Activated T-helper 9 cell treated with anti-CD3 and anti-CD28 coated beads, Interleukin-2, amount 50 U/mL, for 16 hours (primary cell): Measurements from ENCODE around the gene MED26.
A peak's percentile ranks its signal among the peaks of the same experiment; 100 is the strongest.

Experiments
- DNase-seq: peaks from one replicate; pipeline ENCODE4 v3.0.0-alpha.2; 2020; ENCODE audit warnings: low read depth

MED26 gene

DNA sequence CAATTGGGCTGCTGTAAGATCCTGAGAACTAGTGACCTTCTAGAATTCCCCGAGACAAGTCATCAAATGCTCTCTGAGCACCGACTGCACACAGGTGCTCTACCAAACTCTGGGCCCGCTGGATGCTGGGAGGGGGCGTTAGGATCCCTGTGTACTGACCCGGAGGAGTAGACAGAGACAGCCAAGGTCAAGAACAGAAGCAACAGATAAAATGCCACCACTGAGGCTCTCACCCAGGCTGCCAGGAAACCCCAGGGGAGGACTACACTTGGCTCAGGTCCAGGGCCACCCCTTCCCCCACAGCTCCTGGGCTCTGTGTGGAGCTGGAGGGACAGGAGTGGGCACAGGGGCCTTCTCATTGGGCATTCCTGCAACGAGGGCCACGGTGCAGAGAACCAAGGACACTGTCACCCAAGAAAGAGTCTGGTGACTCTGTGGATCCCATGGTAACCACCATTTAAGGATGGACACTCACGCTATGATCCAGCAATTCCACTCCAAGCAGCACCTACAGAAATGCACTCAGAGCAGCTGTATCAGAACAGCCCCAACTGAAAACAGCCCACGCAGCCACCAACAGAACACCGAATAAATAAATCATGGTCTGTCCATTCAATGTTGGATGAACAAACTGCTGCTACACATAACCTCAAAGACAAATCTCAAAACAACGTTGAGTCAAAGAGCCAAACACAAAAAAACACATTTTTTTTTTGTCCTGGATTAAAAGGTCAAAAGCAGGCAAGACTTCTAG lies 39.0 kb downstream of the MED26 start:
- no peak for DNase-seq

DNA sequence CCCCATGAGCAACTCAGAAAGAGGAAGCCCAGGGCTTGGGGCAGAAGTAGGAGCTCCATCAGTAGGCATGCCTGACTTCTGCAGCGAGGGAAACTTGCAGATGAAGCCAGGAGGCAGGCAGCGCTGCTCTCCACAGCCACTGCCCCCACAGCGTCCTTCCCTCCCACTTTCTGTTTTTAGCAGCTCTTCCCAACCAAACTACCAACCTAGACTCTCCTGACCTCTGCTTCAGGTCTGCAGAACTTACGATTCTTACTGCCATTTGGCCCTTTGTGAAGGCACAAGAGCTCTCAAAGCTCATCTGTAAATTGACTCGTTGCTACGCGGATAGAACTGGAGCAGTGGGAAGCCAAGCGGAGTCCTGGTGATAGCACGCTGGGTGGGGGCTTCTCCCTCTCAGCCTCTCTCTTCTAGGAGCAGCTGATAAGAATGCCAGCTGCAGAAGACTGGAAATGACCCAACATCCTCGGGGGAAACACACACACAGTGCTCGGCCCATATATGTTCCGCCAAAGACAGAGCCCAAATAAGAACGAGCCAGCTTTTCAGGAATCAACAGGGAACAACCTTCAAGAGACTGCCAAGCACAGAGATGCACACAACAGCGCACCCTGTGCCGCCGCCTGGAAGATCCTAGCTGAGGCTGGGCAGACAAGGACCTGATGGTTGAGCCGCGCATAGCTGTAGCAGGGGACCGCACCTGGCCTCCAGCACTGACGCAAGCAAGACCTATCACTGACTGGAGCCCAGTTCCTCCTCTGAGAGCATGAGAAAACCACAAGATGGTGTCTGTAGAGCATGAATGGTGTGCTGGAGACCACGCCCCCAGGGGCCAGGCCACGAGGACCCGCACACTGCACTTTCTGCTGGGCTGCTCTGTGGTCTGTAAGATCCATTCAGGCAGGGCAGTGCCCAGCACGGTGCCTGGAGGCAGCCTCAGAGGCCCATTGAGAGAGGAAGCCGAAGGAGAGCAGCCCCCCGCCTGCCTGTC lies 39.9 kb downstream of the MED26 start:
- DNase-seq = peak; percentile 21

DNA sequence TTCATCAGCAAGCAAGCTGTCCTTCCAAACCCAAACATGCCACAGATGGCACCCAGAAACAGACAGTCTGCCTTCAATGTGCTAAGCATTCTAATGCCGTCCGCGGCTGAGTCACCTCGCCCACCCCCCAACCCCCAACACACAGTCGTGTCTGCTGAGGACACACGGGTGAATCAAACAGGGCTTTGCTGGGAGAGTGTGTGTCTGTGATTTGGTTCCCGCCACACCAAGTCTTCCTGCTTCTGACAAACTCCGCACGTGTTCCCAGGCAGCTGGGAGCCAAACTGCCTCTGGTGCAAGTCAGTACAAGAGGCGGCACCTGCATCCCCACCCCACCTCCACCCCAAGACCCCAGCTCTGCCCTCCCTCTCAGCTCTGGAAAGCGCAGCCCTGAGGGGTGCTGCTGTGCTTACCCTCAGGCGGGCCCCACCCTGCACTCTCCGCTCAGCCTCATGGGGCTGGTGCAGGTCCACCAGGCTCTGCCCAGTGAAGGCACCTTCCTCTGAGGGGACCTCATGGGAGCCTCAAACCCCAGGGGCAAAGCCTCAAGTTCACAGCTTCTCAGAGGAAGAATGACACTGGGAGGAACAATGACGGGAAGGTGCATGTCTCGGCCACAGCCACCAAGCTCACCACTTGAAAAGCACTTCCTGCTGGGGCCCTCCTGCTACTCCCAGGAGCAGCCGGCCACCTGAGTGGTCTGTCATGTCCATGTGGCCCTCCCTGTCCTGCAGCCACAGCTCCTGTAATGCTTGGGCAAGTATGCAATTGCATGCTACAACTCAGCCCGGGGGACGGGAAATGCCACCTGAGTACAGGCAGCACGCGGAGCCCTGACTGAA lies 40.8 kb downstream of the MED26 start:
- DNase-seq = peak; percentile 40

DNA sequence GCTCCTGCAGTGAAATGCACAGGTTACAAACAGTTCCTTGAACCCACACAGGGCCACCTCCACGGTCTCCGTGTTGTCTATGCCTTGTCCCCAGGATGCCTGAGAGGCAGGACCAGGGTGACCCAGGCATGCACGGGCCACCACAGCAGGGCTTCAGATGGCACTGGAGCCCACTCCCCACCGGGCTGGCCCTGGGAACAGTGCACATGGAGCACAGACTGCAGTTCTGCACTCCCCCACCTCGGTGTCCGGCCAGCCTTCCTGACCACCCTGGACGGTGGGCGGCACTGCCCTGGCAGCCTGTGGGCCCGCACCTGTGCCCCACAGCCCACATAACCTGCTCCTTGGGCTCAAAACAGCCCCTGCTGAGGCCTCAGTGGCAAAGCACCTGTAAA lies 41.5 kb downstream of the MED26 start:
- DNase-seq = no peak

DNA sequence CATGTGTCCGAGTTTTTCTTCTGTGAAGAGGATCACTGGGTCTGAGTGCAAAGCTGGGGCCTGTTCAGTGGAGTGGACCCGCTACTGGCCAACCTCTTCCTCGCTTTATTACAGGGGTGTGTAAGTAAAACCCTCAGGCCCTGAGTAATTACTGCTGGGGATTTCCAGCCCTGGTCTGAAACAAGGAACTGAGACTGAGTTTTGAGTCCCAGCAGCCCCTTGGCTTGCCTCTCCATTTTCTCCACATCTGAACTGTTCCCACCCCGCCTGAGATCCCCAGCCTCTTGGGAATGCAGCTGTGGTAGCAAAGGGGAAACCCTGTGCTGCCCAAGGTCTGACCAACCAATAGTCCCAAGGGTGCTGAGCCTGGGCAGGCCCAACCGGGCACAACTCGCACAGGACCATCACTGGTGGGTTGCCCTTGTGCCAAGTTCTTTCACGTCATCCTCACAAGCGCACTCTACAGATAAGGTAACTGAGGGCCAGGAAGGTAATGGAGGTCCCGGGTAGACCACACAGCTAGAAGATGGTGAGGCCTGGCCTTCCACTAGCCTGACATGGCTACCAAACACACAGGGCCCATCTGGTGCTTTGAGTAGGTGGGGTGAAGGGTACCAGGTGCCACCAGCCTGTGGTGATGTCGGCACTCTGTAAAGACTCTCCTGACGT lies 42.1 kb downstream of the MED26 start:
- no peak for DNase-seq

DNA sequence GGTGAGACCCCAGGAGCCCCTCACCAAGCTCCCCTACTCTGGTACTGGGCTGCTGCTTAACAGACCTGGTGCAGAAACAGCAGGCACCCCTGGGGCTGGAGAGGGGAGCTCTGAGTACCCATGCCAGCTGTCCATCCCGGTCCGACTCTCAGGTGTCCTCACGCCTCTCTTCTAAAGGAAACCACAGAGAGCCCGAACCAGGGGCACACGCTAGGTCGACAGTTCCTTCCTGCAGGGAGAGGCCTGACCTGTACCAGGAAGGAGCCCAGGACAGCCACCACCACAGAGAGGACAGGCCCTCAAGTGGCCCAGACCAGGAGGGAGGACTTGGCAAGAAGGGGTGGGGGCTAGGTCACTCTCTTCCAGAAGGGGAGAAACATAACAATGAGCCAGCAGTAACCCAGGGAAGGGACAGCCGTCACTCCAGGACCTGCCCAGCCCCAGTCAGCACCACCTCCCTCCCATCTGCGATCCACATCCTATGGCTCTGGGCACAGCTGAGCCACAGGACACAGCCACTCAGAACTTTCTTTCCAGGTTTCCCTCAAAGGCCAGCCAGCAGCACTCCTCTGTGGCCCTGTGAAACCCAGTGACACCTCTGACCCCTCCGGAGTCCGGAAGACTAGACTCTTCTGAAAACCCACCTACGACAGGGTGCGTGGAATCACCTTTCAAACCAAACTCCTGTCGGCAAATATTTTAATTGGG lies 42.8 kb downstream of the MED26 start:
- DNase-seq = no peak

DNA sequence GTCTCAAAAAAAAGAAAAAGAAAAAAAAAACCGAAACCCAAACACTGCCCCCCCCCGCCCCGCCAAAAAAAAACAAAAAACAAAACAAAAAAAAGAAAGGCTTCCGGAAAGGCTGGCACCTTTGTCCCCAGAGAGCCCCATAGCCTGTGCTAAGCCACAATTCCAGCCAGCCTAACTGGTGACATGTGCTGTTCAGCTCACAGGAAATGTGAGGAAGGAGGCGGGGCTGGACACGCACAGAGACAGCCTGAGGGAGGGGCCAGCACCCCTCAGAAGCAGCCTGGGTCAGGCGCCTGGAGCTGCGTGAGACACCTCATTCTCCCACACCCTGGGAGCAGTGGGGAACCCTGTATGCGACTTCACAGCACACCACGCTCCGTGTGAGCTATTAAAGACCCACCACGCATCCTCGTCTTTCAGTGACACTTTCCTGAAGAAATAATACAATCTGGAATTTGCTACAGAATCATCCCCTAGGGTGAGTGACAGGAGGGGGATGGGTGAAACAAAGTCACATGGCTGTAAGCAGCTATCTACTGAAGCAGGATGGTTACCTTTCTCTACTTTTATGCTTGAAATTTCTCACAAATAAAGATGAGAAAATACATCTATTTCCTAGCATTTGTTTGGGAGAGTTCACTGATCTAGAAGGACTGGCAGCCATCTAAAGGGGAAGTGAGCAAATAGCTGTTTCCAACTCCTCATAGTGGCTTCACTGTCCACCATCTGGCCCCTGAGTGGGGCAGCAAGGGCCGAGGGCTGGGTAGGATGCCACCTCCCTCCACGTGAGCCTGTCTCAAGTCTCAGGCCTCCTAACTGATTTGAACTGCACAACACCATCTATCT lies 43.5 kb downstream of the MED26 start:
- peak; percentile 83 for DNase-seq

DNA sequence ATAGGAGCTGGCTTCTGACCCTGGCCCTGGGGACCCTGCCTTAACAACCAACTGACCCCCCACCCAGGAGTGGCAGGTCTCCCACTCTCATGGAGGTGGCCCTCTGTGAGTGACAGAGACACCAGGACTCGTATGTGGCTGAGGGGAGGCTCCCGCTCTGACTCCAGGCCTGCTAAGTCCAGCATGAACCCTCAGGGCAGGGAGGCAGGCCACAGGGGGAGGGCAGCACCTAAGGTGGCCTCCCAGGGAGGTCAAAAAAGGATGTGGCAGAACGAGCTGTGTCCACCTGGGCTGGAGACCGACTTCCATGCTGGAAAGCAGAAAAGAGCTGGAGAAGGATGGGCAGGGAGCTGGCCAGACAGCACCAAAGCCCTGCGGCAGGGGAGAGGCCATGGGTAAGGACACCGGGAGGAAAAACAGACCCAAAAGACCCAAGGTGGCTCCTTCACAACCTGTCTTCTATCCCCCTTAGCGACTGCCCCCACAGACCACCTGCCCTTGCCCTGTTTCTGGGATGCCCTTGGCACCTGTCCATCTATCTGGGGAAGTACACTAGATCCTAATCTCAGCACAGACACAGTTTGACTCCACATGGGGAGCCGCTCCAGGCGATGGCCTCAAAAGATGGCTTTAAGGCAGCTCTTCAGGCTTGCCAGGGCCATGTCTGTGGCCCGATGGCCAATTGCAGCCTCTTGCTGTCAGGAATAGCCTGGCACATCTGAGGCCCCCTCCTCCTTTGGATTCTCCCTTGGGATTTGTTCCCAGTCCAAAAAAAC lies 45.3 kb downstream of the MED26 start:
- DNase-seq = no peak

DNA sequence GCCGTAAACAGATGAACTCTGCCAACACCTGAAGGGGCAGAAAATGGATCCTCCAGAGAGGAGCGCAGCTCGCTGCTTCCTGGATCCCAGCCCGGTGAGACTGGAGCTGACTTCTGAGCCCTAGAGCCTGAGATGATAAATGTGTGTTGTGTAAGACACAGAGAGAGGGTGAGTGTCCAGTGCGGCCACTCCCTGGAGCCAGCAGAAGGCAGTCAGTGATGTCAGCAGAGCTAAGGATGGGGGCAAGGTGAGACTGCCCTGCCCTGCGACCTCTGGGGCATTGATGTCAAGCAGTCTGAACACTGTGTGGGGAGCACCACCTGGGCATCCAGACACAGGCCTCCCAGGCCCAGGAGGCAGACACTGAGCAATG lies 46.0 kb downstream of the MED26 start:
- DNase-seq = no peak

DNA sequence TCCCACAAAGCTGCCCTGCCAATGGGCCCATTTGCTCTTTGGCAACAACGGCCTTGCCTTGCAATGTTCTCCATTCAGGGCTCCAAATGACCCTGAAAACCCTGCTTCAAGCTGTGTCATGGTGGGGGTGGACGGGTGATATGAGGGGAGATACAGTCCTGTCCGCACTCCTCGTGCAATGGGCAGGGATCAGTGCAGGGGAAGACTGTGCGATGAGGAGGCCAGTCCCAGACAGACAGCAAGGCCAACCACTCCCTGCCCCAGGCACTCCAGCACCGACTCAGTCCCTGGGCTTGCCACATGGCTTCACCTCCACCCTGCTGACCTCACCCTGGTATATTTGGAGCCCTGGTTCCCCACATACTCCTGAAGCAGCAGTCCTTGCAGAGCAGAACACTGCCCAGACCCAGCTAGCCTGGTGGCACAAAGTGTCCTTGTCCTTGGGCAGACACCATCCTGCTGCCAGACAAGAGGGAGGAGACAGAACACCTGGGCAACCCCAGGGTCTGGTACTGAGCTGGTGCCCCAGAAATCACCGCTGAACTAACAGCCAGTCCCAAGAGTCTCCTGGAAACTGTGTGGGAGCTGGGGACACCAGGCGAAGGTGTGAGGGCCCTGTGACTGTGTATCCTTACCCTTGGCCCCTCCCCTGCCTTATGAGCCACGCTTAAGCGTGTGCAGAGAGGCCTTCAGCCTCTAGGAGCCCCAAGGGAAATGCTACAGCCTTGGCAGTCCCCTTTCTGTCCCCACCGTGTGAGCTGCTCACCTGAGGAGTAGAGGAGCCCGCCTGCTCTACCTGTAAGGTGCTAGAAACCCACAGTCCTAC lies 46.6 kb downstream of the MED26 start:
- DNase-seq = no peak

DNA sequence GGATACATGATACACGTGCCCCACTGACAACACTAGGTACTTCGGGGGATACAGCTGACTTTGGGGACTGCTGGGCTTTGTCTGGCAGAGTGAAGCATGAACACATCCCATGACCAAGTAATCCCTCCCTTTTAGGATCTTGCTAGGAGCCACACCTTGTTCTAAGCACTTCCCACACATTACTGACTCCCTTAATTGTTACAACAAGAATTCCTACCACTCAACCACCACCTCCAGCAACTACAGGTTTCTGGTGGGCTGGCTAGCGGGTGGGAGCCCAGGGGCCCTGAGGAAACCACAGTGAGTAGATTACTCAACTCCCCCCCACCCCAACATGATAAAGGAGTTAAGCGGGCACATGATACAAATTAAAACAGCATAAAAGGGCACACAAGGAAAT lies 48.6 kb downstream of the MED26 start:
- no peak for DNase-seq

DNA sequence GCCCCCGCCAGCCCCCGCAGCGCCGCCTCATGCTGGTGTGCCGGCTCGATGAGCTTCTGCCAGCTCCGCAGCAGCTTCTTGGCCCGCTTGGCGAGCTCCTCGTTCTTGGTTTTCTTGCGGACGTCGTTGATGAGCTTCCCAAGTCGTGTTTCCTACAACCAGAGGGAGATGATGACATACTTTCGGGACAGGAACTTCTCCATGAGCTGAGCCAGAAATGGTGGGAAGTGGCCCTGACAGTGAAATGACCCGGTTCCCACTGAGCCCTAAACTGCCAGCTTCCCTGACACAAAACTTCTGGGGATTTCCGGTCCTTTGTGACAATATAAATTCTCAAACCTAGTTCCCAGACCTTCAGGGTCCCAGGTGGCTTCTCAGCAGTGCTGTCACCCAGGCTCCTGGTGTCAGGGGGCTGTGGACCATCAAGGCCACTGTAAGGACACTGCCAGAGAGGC lies 50.4 kb downstream of the MED26 start:
- DNase-seq = no peak

DNA sequence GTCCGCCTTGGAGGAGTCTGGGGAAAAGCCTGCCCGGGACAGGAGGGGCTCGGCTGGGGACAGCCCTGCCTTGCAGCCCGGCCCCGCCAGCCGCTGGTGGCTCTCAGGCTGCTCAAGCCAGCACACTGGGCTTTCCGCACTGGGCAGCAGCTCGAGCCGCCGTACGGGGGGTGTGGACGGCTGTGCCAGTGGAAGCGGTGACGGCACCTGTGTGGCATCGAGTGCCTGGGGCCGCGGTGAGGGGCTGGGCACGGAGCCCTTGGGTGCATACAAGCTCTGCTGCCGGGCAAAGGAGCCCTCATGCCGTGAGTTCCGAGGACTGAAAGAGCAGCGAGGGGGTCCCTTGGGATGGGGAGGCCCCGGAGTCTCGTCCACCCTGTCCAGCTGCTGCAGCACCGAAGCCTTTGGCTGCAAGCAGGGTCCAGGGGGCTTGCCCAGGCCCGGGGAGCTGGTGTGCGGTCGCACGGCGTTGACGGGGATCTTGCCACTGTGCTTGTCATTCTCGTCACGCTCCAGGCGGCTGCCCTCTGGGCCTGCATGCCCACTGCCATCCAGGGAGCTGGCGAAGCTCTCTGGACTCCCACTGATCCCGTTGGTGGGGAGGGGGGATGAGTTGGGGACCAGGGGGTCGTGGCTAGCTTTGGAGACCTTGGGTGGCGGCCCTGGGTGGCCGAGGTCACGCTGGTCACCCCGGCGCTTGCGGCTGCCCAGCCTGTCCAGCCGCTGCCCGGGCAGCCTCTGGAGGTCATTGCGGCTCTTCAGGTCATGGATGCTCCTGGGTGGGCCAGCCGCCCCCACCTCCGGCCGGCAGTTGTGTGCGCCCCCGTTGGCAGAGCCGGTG lies 51.1 kb downstream of the MED26 start:
- no peak for DNase-seq

DNA sequence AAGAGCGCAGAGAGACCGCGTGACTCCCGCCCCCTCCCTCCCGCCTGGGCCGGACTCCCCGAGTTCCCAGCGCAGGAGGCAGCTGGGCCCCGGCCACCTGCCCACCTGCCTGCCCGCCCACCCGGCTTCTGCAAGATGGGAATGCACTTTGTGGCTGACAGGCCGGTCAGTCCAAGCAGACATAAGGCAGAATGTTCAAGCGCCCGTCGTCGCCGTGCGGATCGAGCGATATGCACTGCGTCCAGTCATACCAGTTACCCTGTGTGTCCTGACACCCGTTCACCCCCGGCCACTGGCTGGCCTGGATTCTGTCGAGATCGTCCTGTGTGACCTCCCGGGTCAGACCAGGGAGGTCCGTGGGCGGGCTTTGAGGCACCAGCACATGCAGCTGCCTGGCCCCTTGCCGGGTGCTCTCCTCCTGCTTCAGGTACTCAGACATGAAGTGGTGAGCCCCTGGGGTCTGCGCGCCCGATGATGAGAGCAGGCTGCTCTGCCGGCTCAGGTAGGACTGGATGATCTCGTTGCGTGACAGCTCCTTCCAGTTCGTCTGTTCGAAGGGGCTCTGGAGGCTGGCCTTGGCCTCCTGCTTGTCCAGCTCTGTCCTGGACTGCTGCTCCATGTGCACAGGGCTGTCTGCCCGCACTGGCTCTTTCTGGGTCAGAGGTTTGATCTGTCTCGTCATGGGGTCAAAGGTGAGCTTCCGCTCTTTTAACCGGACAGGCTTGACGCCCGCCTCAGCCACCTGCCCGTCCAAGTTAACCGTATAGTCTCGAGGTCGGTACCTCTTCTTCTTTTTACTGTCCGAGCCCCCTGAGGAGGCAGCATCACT lies 51.9 kb downstream of the MED26 start:
- DNase-seq = no peak

DNA sequence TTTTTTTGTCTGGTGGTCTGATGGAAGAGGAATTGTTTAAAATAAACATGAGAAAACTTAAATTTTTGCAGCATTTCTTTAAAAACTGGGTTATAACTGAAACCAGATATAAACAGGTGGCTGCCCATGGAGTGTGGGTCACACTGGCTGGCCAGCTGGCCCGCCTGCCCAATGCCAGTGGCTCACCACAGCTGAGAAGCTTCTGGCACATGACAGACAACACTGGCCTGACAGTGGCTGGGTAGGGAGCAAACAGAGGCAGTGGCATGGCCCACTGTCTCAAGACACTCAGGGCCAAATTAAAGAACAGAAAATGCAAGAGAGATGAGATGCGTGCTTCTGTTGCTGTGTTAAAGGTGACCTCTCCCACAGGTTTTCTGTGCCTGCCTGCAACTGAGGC lies 52.7 kb downstream of the MED26 start:
- no peak for DNase-seq

DNA sequence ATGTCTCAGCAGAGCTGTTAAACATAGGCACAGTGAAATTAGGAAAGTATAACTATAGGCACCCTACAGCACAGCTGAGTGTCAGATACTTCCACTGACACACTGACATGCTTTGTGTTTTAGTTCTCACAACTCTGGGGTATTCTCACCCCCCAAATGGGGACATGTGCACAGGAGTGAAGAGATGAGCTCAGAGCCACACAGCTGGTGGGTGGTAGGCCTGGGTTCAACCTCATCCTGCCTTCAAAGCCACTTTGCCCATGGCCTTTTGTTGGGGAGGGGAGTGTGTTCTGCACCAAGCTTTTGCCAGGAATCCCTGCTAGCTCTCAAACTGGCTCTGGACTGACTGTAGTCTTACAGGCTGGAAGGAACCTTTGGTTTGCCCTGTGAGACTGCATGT lies 54.1 kb downstream of the MED26 start:
- no peak for DNase-seq

DNA sequence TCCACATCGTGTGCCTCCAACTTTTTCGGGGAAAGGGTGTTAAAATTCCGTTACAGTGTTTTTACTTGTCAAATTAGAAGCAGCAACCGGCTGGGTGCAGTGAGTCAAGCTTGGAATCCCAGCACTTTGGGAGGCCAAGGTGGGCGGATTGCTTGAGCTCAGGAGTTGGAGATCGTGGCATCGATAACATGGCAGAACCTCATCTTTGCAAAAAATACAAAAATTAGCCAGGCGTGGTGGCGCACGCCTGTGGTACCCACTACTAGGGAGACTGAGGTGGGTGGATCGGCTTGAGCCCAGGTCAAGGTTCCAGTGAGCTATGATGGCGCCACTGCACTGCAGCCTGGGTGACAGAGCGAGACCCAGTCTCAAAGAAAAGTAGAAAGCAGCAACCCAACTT lies 54.7 kb downstream of the MED26 start:
- no peak for DNase-seq
